DND-41 (cell line): ENCODE data around the gene FNBP1L.

Source experiments
- CTCF ChIP-seq: IDR thresholded peaks from 2 replicates; pipeline ENCODE4 v1.5.1; 2012; ENCODE audit warnings: borderline replicate concordance, low read length, moderate library complexity, mild to moderate bottlenecking; ENCODE audit not compliant: poor library complexity, severe bottlenecking; ENCODE audit errors: extremely low read depth
- EZH2 ChIP-seq: IDR thresholded peaks from 3 replicates; pipeline ENCODE4 v1.6.1; 2012; ENCODE audit warnings: borderline replicate concordance, low read depth, mild to moderate bottlenecking, moderate library complexity, low read length, inconsistent platforms; ENCODE audit not compliant: severe bottlenecking

GRCh38 chr1:93415296-93415695, 32.6 kb upstream of the FNBP1L start:
- TF ChIP-seq CTCF (no peak), EZH2 (no peak)
